Measurements from ENCODE around the gene ANKS3.

DNA sequence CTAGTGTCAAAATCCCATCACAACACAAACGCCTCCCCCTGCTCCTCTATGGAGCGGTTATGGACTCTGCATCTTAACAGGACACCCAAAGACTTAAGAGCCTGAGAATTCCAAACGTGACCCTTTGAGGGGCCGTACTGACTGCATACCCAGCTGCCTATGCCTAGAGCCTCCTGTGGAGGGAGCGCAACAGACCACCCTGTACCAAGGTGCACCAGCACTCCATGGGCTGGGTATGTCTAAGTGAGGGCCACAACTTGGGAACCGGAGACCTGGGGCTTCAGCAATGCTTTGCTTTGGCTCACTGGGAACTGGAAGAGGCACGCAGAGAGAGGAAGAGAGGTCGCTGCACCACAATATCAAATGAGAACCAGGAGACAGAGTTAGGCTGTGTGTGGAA lies 5.4 kb downstream of the ANKS3 start:
- TF ChIP-seq, protein P1, sequence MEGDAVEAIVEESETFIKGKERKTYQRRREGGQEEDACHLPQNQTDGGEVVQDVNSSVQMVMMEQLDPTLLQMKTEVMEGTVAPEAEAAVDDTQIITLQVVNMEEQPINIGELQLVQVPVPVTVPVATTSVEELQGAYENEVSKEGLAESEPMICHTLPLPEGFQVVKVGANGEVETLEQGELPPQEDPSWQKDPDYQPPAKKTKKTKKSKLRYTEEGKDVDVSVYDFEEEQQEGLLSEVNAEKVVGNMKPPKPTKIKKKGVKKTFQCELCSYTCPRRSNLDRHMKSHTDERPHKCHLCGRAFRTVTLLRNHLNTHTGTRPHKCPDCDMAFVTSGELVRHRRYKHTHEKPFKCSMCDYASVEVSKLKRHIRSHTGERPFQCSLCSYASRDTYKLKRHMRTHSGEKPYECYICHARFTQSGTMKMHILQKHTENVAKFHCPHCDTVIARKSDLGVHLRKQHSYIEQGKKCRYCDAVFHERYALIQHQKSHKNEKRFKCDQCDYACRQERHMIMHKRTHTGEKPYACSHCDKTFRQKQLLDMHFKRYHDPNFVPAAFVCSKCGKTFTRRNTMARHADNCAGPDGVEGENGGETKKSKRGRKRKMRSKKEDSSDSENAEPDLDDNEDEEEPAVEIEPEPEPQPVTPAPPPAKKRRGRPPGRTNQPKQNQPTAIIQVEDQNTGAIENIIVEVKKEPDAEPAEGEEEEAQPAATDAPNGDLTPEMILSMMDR (conservative IDR thresholded peaks at IDR 0.05 in 1 of 2, IDR thresholded peaks at IDR 0.05 in 1 of 2; ENCODE audit: extremely low read depth in 1 of 2, insufficient read depth in 1 of 2, low read depth in 1 of 2, low read length in 2 of 2) = no peak
- TF ChIP-seq EZH2 (IDR thresholded peaks at IDR 0.05; ENCODE audit: borderline replicate concordance, low read length) = no peak

Data from mammary epithelial cell (primary cell).